Measurements from ENCODE around the gene PLSCR3. TPM values are rescaled to one million over a fixed set of nuclear protein-coding genes. Genes with fewer than 3 reads are reported as not detected.

Gene PLSCR3
- total and polyA plus RNA-seq, 2 donors (not counting 3 experiments of a cell fraction or from before 2014, with no cell fraction given): 59.9 to 94.8 TPM

GRCh38 chr17:7380855-7381683, 13.3 kb downstream of the PLSCR3 start, which contains the start of gene TNK1:
Gene TNK1 (plus strand): TSS chr17:7381089. CDS start chr17:7382927, 1,838 bp downstream.
- Histone ChIP-seq H4K20me1 (replicated peaks; ENCODE audit: control insufficient read depth, extremely low read depth, insufficient read depth, low read length) (no peaks in the 10 kb centered on the region), H3K79me2 (ENCODE audit: control insufficient read depth, insufficient read depth, low read length) (no peaks in the 10 kb centered on the region), H3K27me3 (ENCODE audit: control insufficient read depth in 2 of 2, insufficient read depth in 2 of 2, low read length in 2 of 2) (peaks cover 25 to 33% of the 10 kb centered on the region in 2 experiments), H2AFZ (ENCODE audit: low read depth, low read length) (no peak within 1 kb of the TSS), H3K9me3 (replicated peaks; ENCODE audit: control insufficient read depth, insufficient read depth, low read length) (no peaks in the 10 kb centered on the region), H3K36me3 (ENCODE audit: control insufficient read depth in 2 of 2, extremely low read depth in 1 of 2, insufficient read depth in 2 of 2, low read length in 2 of 2) (no peaks in the 10 kb centered on the region), H3K27ac (ENCODE audit: insufficient read depth, low read depth, low read length) (no peak within 1 kb of the TSS), H3K4me3 (replicated peaks in 1 of 3; ENCODE audit: insufficient read depth in 1 of 3, low read depth in 1 of 3, low read length in 3 of 3) (no peak within 1 kb of the TSS), H3K4me2 (ENCODE audit: insufficient read depth, low read length) (no peak within 1 kb of the TSS), H3K4me1 (ENCODE audit: control insufficient read depth, extremely low read depth, insufficient read depth, low read length) (peaks cover 5% of the 10 kb centered on the region), H3K9me1 (replicated peaks; ENCODE audit: control insufficient read depth, extremely low read depth, insufficient read depth, low read length) (no peaks in the 10 kb centered on the region), H3K9ac (replicated peaks; ENCODE audit: extremely low read depth, insufficient read depth, low read length) (no peak within 1 kb of the TSS)
- POLR2A ChIA-PET: no interaction called here
- intact Hi-C loops (cut with micrococcal nuclease): no loop called here
- no TSS peak for BruUV-seq (replicated peaks)
- FAIRE-seq: no peak
- dilution Hi-C loops (cut with MboI; ENCODE audit: extremely low pct_ligation_motif_present, low sequenced_read_pairs): no loop called here
- TF ChIP-seq POLR2A (IDR thresholded peaks at IDR 0.05; ENCODE audit: low read depth, low read length): no peak
- TF ChIP-seq EZH2 (IDR thresholded peaks at IDR 0.05; ENCODE audit: borderline replicate concordance, low read depth, low read length, severe bottlenecking): peak; percentile 84
- CTCF ChIA-PET: interaction anchor here (1.0 to 3.0 kb wide), 3 partner anchors 22 to 179 kb away, joined by 4 to 14 read pairs (median 4); partner anchors contain the start of genes TMEM256 and TMEM95
- DNase-seq (ENCODE audit: low read depth, low spot score): no peak

DNA sequence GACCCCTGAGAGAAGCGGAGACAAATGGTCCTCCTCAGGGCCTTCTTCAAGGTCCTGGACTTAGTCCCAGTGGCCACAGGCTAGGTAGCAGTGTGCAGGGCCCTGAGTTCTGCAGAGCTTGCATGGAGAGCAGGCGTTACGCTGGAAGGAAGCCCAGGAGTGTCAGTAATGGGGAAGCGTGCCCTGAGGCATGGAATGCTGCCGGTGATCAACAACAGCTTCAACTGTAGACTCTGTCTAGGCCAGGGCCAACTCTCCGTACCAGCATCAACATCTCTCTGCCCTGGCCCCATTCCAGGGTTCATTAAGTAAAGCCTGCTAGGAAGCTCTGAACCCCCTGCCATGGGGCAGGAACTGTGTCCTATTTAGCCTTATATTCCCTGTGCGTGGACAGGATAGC, 14.0 kb downstream of the PLSCR3 start:
- Histone ChIP-seq H3K36me3 (ENCODE audit: control insufficient read depth in 2 of 2, extremely low read depth in 1 of 2, insufficient read depth in 2 of 2, low read length in 2 of 2) (no peaks in the 10 kb centered on the region), H3K4me2 (ENCODE audit: insufficient read depth, low read length) (no peak overlapping the region), H3K9me3 (replicated peaks; ENCODE audit: control insufficient read depth, insufficient read depth, low read length) (no peaks in the 10 kb centered on the region), H3K4me1 (ENCODE audit: control insufficient read depth, extremely low read depth, insufficient read depth, low read length) (peaks cover 5% of the 10 kb centered on the region), H3K27me3 (ENCODE audit: control insufficient read depth in 2 of 2, insufficient read depth in 2 of 2, low read length in 2 of 2) (peaks cover 25 to 33% of the 10 kb centered on the region in 2 experiments), H3K9ac (replicated peaks; ENCODE audit: extremely low read depth, insufficient read depth, low read length) (no peak overlapping the region), H3K9me1 (replicated peaks; ENCODE audit: control insufficient read depth, extremely low read depth, insufficient read depth, low read length) (no peaks in the 10 kb centered on the region), H3K4me3 (replicated peaks in 1 of 3; ENCODE audit: insufficient read depth in 1 of 3, low read depth in 1 of 3, low read length in 3 of 3) (no peak overlapping the region), H3K79me2 (ENCODE audit: control insufficient read depth, insufficient read depth, low read length) (no peaks in the 10 kb centered on the region), H2AFZ (ENCODE audit: low read depth, low read length) (no peak overlapping the region), H3K27ac (ENCODE audit: insufficient read depth, low read depth, low read length) (no peak overlapping the region), H4K20me1 (replicated peaks; ENCODE audit: control insufficient read depth, extremely low read depth, insufficient read depth, low read length) (no peaks in the 10 kb centered on the region)
- intact Hi-C loops (cut with micrococcal nuclease) (no loop called here), dilution Hi-C loops (cut with MboI; ENCODE audit: extremely low pct_ligation_motif_present, low sequenced_read_pairs) (no loop called here)
- BruUV-seq (replicated peaks): no TSS peak
- ChIA-PET CTCF (interaction anchor here (1.0 to 3.0 kb wide), 3 partner anchors 23 to 180 kb away, joined by 4 to 14 read pairs (median 4); partner anchors contain the start of genes TMEM256 and TMEM95), POLR2A (no interaction called here)
- FAIRE-seq: no peak
- no peak for TF ChIP-seq MYC (IDR thresholded peaks at IDR 0.05; ENCODE audit: low read depth, low read length)
- no peak for TF ChIP-seq FOS (IDR thresholded peaks at IDR 0.05; ENCODE audit: borderline replicate concordance, insufficient read depth, low read length)
- no peak for TF ChIP-seq EZH2 (IDR thresholded peaks at IDR 0.05; ENCODE audit: borderline replicate concordance, low read depth, low read length, severe bottlenecking)
- TF ChIP-seq, protein P1, sequence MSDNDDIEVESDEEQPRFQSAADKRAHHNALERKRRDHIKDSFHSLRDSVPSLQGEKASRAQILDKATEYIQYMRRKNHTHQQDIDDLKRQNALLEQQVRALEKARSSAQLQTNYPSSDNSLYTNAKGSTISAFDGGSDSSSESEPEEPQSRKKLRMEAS (IDR thresholded peaks at IDR 0.05; ENCODE audit: insufficient read depth, insufficient read length): no peak
- no peak for TF ChIP-seq GATA2 (IDR thresholded peaks at IDR 0.05; ENCODE audit: insufficient read depth, insufficient read length, low read depth, low read length)
- TF ChIP-seq JUN (IDR thresholded peaks at IDR 0.05; ENCODE audit: borderline replicate concordance, insufficient read depth, insufficient read length, low read depth): no peak
- no peak for TF ChIP-seq POLR2A (IDR thresholded peaks at IDR 0.05; ENCODE audit: low read depth, low read length)
- TF ChIP-seq POLR2AphosphoS5 (IDR thresholded peaks at IDR 0.05; ENCODE audit: insufficient read depth, low read depth, low read length): no peak
- no peak for TF ChIP-seq CTCF (IDR thresholded peaks at IDR 0.05; ENCODE audit: extremely low read depth in 1 of 2, insufficient read depth in 1 of 2, low read depth in 1 of 2, low read length in 2 of 2)
- DNase-seq (ENCODE audit: low read depth, low spot score): no peak

Data from endothelial cell of umbilical vein (primary cell).